Glomerular endothelial cell (primary cell): ENCODE results near the gene TMED5. TPM values are rescaled to one million over a fixed set of nuclear protein-coding genes. Genes with fewer than 3 reads are reported as not detected.
"Not testable (repeated sequence)": the region's sequence is repeated elsewhere in the genome, so short reads cannot be mapped to it uniquely, and the experiment has no call there.

ENCODE experiments used
- DNase-seq: peaks from one replicate; pipeline ENCODE4 v3.0.0-alpha.2; 2011; ENCODE audit warnings: low read depth, low spot score; ENCODE audit errors: extremely low read depth
- total RNA-seq: library from RNA; depleted of rRNA; stranded (reverse); fragments of >200 nt; gene quantifications from 2 replicates; pipeline ENCODE4 v1.2.3, GENCODE V29; 2015

The TMED5 gene
- total RNA-seq, 1 donor from 2014 or later = 57.1 TPM

DNA sequence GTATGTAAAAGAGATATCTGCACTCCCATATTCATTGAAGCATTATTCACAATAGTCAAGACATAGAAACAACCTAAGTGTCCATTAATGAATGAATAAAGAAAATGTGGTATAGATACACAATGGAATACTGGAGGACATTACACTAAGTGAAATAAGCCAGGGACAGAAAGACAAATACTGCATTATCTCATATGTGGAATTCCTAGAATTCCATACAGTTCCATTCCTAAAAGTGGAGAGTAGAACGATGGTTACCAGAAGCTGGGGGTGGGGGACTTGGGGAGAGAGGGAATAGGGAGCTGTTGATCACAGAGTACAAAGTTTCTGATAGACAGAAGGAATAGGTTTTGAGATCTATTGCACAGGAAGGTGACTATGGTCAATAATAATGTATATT lies 7.4 kb downstream of the TMED5 start:
- DNase-seq = no peak

DNA sequence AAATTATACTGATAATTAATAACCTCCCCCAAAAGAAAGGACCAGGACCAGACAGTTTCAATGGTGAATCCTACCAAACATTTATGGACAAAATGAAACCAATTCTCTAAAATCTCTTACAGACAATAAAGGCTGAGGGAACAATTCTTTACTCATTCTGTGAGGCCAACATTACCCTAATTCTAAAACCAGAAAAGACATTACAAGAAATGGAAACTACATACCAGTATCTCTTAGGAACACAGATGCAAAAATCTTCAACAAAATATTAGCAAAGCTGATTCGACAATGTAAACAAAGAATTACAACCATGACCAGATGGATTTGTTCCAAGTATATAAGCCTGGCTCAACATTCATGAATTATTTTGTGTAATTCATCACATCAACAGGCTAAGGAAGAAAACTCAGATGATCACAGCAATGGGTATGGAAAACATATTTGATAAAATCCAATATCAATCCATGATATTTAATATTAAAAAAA lies 8.6 kb downstream of the TMED5 start:
- no peak for DNase-seq

DNA sequence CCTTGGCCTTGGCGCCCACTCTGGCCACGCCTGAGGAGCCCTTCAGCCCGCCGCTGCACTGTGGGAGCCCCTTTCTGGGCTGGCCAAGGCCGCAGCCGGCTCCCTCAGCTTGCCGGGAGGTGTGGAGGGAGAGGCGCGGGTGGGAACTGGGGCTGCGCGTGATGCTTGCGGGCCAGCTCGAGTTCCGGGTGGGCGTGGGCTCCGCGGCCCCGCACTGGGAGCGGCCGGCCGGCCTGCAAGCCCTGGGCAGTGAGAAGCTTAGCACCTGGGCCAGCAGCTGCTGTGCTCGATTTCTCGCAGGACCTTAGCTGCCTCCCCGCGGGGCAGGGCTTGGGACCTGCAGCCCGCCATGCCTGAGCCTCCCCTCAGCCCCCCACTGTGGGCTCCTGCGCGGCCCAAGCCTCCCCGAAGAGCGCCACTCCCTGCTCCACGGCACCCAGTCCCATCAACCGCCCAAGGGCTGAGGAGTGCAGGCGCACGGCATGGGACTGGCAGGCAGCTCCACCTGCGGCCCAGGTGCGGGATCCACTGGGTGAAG lies 10.0 kb downstream of the TMED5 start:
- not testable (repeated sequence) for DNase-seq

GRCh38 chr1:93167006-93167405 lies 13.2 kb downstream of the TMED5 start:
- DNase-seq = no peak

DNA sequence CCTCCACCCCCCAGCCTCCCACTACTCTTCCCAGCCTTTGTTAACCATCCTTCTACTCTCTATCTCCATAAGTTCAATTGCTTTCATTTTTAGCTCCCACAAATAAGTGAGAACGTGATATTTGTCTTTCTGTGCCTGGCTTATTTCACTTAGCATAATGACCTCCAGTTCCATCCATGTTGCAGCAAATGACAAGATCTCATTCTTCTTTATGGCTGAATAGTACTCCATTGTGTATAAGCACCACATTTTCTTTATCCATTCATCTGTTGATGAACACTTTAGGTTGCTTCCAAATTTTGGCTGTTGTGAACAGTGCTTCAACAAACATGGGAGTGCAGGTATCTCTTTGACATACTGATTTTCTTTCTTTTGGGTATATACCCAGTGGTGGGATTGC lies 14.3 kb downstream of the TMED5 start:
- not testable (repeated sequence) for DNase-seq

- DNase-seq = no peak
Observed at GRCh38 chr1:93164816-93165215, 15.4 kb downstream of the TMED5 start.

GRCh38 chr1:93163314-93163713 lies 16.9 kb downstream of the TMED5 start:
- DNase-seq = not testable (repeated sequence)

- DNase-seq = no peak
Observed at GRCh38 chr1:93159337-93159736, 20.9 kb downstream of the TMED5 start.

GRCh38 chr1:93155335-93155734 lies 24.9 kb downstream of the TMED5 start:
- no peak for DNase-seq

DNA sequence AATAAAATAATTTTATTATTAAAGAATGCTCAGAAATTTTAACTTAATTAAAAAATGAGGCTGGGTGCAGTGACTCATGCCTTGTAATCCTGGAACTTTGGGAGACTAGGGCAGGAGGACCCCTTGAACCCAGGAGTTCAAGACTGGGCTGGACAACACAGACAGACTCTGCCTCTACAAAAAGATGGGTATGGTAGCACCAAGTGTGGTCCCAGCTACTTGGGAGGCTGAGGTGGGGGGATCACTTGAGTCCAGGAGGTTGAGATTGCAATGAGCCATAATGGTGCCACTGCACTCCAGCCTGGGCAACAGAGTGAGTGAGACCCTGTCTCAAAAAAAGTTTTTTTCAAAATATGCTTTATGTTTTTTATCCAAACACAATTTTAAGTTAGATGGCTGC lies 25.3 kb downstream of the TMED5 start:
- DNase-seq = no peak

GRCh38 chr1:93152835-93153234 lies 27.4 kb downstream of the TMED5 start:
- DNase-seq = no peak

DNA sequence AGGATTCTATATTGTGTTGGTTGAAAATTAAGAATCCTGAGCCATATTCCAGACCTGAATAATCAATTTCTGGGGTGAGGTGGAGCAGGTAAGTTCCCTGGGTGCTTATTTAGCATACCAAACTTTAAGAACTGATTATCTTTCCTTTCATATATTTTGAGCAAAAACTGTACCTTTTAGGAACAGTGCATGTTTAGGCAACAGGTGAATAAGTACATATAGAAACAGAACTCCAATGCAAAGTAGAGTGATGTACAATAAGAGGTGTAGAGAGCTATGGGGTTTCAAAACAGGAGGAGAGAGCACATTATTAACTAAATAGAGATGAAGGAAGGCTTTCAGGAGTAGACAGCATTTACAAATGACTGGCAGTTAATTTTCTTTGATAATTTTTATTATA lies 28.7 kb downstream of the TMED5 start:
- DNase-seq = no peak

- no peak for DNase-seq
Observed at GRCh38 chr1:93150729-93151128, 29.5 kb downstream of the TMED5 start.

- no peak for DNase-seq
Observed at GRCh38 chr1:93148001-93148400, 32.2 kb downstream of the TMED5 start.

- no peak for DNase-seq
Observed at GRCh38 chr1:93143769-93144168, 36.4 kb downstream of the TMED5 start.

DNA sequence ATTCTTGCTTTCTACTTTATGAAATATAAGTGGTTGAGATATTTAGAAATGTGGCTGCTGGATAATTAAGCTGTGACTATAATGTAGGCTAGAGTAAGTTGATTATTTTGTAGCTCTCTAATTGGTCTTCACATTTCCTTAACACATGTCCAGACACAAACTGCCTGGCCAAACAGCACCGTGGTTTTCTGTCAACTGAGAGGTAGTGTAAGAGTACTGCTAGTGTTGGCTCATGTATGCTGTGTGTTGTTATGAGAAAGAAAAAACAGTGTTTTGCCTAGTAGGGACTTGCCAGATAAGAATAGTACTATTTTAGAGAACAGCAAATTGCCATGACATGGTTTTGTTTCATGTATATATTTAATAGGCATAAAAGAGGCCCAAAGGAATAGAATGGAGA lies 37.1 kb downstream of the TMED5 start:
- DNase-seq = no peak

GRCh38 chr1:93142161-93142560 lies 38.1 kb downstream of the TMED5 start:
- no peak for DNase-seq

DNA sequence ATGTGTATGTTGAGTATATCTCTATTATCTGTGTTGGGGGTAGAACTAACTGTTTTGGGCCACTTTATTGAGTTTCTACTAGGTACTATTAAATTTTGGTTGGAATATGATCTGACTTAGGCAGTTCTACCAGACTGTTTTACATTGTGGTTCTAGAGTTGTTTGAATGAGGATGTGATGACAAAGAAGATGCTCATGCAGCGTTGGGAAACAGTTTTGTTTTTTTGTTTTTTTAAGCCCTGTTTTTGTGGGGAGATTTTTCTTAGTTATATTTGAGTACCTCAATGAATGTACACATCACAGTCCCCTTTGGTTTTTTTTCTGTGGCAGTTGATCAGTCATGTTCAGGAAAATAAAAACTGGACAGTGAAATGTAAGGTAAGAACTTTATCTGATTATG lies 40.1 kb downstream of the TMED5 start:
- DNase-seq = no peak

- no peak for DNase-seq
Observed at GRCh38 chr1:93137604-93138292, 42.5 kb downstream of the TMED5 start.

DNA sequence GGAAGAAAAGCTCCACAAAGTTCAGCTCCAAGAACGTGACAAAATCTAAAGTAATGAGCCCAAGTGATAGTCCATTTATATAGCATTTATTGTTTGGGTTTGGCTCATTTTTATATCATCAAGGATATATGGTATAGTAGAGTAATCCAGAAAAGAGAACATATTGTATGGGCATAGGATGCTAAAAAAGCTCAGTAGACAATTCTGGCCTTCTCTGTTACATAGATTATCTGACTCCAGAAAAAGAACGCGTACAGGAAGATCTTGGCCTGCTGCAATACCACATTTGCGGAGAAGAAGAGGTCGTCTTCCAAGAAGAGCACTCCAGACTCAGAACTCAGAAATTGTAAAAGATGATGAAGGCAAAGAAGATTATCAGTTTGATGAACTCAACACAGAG lies 43.8 kb downstream of the TMED5 start:
- no peak for DNase-seq

DNA sequence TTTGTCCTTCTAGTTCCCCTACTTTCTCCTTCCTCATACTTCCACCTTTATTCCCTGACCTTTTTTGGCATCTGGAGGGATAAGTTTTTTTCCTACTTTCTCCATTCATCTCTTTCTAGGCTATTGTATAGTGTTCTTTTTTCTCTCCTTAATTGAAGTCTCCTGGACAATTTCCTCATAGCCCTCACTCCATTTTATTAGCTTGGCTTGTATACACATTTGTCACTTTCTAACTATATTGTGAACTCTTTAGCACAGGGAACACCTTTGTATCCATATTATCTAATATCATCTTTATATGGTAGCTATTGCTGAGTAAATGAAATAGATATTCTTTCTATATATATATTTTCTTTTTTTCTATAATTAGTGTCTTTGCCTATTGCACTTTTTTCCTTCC lies 47.6 kb downstream of the TMED5 start:
- no peak for DNase-seq

DNA sequence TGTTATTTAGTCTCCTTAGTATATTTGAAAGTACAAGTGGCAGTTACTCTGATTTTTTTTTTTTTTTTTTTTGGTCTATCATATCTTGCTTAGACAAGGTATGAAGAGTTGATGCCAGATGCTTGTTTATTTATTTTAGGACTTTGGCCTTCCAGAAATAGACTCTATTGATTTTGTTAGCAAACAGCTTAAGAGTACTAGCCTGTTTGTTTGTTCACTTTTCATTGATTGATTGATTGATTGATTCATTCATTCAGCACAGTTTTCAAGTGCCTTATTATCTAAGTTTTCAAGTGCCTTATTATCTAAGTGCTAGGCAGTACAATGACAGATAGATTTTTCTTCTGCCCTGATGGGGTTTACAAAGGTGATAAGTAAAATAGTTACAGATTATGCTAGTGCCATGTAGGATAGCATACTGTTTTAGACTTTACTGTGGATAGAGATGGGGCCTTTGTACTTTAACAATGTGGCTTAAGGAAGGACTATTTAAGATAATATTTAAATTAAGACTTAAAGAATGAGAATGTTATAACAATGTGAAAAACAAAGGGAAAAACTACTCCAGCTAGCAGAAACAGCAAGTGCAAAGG lies 50.6 kb downstream of the TMED5 start:
- DNase-seq = no peak
